ENCODE results near the gene CDH6.

DNA sequence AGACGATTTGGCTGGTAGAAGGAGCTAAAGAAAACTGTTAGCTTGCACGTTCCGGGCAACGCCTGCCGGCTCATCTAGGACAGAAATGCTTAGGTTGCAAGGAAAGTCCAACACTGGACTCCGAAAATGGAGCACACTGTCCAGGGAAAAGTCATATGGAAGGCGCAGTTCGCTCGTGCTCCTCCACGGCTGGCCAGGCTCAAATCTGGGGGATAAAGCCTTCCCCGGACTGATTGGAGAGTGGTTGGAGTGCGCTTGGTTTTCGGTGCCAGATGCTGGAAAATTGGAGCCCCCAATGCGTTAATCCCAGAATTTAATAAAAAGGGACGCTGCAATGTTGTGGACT is 955 bp downstream of the CDH6 start:
- TF ChIP-seq, protein P1, sequence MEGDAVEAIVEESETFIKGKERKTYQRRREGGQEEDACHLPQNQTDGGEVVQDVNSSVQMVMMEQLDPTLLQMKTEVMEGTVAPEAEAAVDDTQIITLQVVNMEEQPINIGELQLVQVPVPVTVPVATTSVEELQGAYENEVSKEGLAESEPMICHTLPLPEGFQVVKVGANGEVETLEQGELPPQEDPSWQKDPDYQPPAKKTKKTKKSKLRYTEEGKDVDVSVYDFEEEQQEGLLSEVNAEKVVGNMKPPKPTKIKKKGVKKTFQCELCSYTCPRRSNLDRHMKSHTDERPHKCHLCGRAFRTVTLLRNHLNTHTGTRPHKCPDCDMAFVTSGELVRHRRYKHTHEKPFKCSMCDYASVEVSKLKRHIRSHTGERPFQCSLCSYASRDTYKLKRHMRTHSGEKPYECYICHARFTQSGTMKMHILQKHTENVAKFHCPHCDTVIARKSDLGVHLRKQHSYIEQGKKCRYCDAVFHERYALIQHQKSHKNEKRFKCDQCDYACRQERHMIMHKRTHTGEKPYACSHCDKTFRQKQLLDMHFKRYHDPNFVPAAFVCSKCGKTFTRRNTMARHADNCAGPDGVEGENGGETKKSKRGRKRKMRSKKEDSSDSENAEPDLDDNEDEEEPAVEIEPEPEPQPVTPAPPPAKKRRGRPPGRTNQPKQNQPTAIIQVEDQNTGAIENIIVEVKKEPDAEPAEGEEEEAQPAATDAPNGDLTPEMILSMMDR (IDR thresholded peaks at IDR 0.05), result no peak
- no peak for TF ChIP-seq EZH2phosphoT487 (IDR thresholded peaks at IDR 0.05)
- no peak for TF ChIP-seq EZH2 (IDR thresholded peaks at IDR 0.05)
